GM19324 (cell line): ENCODE results near the gene FKBP7.
A peak's percentile ranks its signal among the peaks of the same experiment; 100 is the strongest.
"Not testable (repeated sequence)": the region's sequence is repeated elsewhere in the genome, so short reads cannot be mapped to it uniquely, and the experiment has no call there.

Experiments
- ATAC-seq: cut with Tn5 transposase; IDR thresholded peaks from one replicate; pipeline ENCODE4 v1.9.1; 2021; ENCODE audit warnings: mild to moderate bottlenecking, moderate library complexity; ENCODE audit not compliant: unreplicated experiment, low FRiP score

FKBP7 gene

GRCh38 chr2:178491612-178492011 is 13.2 kb upstream of the FKBP7 start:
- no peak for ATAC-seq

- no peak for ATAC-seq
These were observed 7.0 kb upstream of the FKBP7 start for GRCh38 chr2:178485356-178485755.

GRCh38 chr2:178484245-178485041 is 6.0 kb upstream of the FKBP7 start:
- no peak for ATAC-seq

GRCh38 chr2:178482437-178482836 is 4.0 kb upstream of the FKBP7 start:
- ATAC-seq: no peak

GRCh38 chr2:178480227-178481181 is 2.1 kb upstream of the FKBP7 start, which contains the start of gene PLEKHA3:
TSS of gene PLEKHA3 (plus strand) at chr2:178480457. CDS start at chr2:178480870, 413 bp downstream.
- ATAC-seq: peak; percentile 89

- ATAC-seq: no peak
These were observed 1.4 kb upstream of the FKBP7 start for GRCh38 chr2:178479758-178480226.

- no peak for ATAC-seq
These were observed 846 bp upstream of the FKBP7 start for GRCh38 chr2:178479275-178479616.

- ATAC-seq: peak; percentile 5
These were observed 316 bp downstream of the FKBP7 start for GRCh38 chr2:178478130-178478438.

GRCh38 chr2:178477443-178478129 is 814 bp downstream of the FKBP7 start:
- ATAC-seq: no peak

GRCh38 chr2:178476477-178476876 is 1.9 kb downstream of the FKBP7 start:
- ATAC-seq: no peak

- no peak for ATAC-seq
These were observed 3.8 kb downstream of the FKBP7 start for GRCh38 chr2:178474560-178474959.

GRCh38 chr2:178473931-178474330 is 4.5 kb downstream of the FKBP7 start:
- ATAC-seq: no peak

GRCh38 chr2:178473373-178473772 is 5.0 kb downstream of the FKBP7 start:
- ATAC-seq: no peak

- ATAC-seq: not testable (repeated sequence)
These were observed 7.1 kb downstream of the FKBP7 start for GRCh38 chr2:178471313-178471712.

- no peak for ATAC-seq
These were observed 9.1 kb downstream of the FKBP7 start for GRCh38 chr2:178469219-178469849.

GRCh38 chr2:178457390-178457886 is 21.0 kb downstream of the FKBP7 start:
- no peak for ATAC-seq

- no peak for ATAC-seq
These were observed 22.5 kb downstream of the FKBP7 start for GRCh38 chr2:178455947-178456346.

- no peak for ATAC-seq
These were observed 25.5 kb downstream of the FKBP7 start for GRCh38 chr2:178452870-178453269.

- no peak for ATAC-seq
These were observed 26.1 kb downstream of the FKBP7 start for GRCh38 chr2:178452334-178452733.
